GF-D8 (cell line): ENCODE data around the gene JAM3.

Source experiments
- DNase-seq: peaks from one replicate; lab custom pipeline; 2025; lab: John Stamatoyannopoulos, UW

Gene JAM3

GRCh38 chr11:134039726-134040385 lies 29.0 kb upstream of the JAM3 start:
- DNase-seq, result no peak

DNA sequence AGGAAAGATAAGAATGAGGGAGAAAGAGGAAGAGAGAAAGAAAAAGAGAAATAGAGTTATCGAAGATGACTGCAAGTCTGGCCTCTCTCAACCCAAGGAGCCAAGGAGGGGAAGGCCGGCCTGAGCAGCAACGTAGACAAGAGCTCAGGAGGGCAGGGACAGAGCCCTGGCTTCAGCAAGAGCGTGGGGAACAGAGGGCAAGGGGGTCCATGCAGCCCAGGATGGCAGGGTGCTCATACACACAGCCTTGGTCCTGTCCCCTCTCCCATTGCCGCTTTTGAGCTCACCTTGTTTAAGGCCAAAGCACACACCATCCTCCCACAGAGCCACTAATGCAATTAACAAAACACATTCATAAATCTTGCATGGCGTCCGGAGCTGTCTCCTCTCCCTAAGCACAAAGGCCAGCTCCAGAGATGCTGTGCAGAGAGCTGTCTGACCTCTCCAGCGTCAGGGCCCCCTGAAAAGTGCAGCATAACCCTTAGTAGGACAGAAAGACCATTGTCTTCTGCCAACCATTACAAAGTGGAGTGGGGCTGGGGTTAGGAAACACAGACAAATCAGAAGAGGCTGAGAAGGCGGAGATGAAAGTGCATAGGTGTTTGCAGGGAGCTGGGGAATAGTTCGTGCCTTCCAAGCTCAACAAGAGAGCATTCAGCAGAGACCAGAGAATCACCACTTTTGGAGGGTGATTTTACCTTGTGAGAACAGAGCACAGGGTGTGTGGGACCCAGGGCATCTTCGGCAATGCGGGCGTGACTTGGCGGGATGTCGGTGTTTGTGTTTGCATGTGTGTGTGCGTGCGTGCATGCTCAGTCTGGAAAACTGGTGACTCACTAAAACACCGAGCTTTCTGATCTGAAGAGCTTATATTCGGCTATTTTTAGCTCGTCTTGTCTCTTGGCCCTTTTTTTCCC lies 28.2 kb upstream of the JAM3 start:
- no peak for DNase-seq

DNA sequence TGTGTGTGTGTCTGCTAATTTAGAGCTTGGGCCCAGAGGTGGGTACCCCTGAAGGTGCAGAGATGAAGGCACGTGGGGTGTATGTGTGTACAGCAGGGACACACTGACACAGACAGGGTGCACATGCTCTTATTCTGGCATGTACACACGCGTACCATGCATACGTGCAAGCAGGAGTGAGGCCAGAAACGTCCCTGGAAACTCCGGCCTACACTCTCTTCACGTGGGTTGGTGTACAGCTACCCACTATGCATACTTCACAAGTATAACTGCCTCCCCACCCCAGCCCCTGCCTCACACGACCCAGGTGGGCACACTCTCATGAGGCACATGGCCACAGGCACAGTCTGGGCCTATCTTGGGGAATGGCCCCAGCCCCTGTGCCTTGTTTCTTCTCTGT lies 27.5 kb upstream of the JAM3 start:
- no peak for DNase-seq

DNA sequence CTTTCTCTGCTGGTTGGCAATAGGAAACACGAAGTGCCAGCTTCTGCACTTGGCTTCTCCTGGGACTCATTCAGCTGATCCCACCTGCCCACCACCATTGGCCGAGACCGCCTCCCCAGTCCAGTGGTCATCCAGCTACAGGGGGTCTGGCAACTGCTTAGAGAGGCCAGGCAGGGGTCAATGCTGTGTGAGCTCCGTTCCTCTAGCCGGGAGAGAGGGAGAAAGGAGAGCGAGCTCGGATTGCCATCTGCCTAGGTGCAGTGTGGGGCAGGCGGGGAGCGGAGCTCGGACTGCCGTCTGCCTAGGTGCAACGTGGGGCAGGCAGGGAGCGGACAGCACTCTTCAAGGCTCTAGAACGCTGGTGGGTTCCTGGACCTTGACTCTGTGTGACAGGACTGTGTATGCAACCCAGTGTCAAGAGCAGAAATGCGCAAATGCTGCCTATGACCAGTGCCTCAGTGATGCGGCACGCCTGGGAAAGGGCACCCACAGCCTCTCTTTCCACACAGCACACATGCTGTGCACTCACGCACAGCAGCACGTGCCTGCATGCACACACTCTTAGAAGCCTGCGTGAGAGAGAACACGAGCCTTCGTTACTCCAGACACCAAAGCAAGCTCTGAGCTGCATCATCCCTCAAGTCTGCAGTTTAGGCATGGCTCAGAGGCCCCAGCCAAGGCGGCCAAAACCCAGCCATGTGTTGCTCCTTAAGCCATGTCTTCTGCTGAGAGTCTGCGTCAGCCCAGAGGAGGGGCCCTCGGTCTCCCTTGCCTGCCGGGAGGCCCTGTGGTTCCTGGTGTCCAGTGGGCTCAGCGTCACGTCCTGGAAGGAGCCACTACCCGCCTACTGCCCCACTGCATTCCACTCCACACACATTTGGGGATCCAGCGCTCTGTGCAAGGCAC lies 26.8 kb upstream of the JAM3 start:
- no peak for DNase-seq

DNA sequence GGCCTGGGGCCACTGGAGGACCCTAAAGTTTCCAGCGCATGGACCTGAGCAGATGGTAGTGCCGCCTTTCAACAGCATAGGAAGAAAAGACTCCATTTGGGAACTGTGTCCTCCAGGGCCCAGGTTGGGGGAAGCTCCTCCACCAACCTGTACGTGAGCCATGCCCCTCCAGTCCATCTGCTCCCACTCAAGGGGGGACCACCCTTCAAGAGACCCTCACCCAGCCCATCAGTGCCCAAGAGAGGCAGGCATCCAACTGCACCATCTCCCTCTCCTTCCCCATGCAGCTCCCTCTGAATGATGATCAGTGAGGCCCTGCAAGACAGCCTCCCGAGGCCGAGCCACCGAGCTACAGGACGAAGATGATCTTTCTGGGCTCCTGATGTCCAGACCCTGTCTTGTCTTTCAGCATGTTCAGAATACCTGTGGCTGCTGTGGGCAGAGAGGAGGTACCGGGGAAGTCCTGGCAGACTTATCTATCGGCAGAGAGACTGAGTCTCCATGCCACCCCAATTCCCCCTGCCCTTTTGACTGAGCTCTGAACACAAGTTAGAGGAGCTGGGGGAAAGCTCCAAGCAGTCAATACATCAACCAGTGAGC lies 25.0 kb upstream of the JAM3 start:
- no peak for DNase-seq

DNA sequence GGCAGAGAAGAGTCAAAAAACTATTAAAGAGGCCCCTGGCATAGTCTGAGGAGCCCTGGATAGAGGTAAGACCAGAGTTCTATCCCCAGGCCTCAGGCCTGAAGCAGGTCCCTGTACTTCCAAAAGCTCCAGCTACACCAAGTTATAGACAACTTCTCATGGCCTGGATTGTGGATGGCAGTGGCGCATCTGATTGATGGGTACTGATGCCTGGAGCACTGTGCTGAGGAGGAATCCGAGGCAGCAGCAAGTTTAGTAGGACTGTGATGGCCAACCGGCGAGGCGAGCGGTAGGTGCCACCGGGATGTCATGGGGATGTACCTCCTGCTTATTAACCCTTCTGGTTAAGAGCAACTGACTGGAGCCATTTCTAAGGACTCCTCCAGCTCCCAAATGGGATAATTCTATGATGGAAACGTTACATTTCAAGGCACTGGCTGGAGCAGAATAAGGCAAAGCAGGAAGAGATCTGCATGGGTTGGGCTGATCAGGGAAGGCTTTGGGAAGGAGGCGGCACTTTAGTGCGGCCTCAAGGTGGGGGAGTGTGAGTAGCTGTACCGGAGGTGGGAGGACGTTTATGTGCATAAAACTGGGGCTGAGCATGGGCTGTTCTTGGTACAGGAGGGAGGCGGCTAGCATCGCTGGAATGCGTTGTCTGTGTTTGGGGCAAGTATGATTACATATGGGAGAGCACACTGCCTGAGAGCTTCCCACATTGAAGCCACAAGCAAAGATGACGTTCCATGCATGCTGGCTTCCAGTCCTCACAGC lies 24.2 kb upstream of the JAM3 start:
- no peak for DNase-seq

DNA sequence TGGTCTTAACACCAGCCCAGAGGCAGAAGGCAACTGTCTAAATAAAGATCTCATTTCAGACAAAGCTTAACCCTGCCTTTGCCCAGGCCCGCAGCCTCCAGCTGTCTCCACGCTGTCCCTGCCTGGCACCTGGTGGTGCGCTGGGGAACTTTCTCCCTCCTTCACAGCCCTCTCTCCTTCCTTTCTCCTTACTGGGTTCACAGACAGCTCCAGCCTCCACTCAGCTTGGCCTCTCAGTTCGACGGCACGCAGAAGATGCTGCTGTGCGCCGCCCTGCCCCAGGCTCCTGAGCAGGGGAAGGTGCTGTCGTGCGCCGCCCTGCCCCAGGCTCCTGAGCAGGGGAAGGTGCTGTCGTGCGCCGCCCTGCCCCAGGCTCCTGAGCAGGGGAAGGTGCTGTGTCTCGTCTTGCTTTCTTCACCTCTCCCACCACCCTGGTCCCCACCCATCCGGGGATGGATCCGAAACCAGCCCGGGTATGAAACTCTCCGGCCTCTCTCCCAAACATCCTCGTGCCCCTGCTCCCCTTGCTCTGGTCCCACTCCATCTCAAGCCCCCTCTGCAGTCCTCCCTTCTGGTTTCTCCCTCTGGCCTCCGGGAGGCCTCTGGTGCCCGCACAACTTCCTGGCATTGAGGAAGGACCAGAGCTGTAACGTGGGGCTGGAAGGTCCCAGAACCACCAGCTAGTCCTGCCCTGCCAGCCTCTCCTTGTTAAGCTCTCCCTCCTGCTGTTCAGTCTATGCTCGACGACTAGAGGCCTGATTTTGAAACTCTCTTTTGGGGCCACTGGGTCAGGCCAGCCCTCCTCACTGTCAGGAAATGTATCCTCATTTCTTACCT lies 22.9 kb upstream of the JAM3 start:
- peak; percentile 69 for DNase-seq

- no peak for DNase-seq
Measured at GRCh38 chr11:134046681-134047449, 22.0 kb upstream of the JAM3 start.

- DNase-seq, result no peak
Measured at GRCh38 chr11:134047586-134047999, 21.3 kb upstream of the JAM3 start.

- DNase-seq, result no peak
Measured at GRCh38 chr11:134048028-134048427, 20.8 kb upstream of the JAM3 start.

DNA sequence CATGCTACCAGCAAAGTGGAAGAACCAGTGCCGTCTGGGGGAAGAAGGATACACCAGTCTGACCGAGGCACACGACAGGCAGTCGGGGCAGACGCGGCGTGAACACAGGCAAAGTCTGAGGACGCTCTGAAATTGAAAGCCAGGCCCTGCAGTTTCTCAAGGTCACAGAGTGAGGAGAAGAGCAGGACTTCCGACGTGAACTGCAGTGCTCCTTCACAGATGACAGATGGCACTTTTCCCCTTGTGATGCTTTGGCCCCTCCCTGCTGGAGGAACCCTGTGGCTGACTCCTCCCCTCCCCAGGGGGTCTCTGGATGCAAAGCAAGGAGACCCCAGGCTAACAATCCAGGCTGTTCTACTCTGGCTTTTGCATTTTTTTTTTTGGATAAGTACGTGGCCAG lies 19.6 kb upstream of the JAM3 start:
- no peak for DNase-seq

DNA sequence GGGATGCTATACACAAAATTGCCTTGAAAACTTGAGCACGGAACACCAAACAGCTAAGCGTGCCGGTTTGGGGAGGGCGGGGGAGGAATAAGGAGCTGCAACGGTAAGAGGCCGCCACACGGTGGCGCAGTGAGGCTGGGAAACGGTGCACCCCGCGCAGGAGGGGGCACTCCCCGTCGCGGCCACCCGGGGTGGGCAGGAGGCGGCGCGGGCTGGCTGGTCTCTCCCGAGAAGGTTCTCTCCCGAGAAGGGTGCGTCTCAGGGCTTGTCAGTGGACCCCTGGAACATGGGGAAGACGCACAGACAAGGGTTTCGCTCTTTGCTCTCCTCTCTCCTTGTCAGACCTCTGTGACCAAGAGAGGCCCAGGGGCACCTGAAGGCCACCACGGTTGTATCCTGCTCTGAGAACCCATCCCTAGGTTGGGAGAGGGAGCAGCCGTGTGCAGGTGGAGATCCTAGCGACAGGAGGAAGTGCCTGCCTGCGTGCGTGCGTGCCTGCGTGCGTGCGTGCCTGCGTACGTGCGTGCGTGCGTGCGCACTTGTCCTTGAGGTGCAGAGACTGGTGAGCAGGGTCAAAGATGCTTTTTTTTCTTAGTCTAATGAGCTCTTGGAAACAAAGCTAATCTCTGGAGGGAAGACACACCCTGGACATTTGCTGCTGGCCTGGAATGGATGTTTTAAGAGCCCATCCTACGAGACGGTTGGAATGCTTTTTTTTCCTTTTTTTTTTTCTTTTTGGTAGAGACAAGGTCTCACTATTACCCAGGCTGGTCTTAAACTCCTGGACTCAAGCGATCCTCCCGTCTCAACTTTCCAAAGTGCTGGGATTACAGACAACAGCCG lies 18.1 kb upstream of the JAM3 start:
- DNase-seq, result peak; percentile 50

DNA sequence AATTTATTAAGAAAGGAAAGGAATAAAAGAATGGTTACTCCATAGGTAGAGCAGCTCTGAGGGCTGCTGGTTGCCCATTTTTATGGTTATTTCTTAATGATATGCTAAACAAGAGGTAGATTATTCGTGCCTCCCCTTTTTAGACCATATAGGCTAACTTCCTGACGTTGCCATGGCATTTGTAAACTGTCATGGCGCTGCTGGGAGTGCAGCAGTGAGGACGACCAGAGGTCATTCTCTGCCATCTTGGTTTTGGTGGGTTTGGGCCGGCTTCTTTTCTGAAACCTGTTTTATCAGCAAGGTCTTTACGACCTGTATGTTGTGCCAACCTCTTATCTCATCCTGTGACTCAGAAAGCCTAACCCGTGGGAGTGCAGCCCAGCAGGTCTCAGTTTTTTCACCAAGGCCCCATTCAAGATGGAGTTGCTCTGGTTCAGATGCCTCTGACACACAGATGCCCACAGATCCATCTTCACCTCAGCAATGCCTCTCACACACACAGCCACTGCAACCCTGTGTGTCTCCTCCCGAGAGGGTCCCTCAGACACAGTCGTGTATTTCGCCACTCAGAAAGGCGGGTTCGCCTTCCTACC lies 16.4 kb upstream of the JAM3 start:
- DNase-seq, result no peak

GRCh38 chr11:134052988-134053945 lies 15.6 kb upstream of the JAM3 start:
- DNase-seq, result no peak

- no peak for DNase-seq
Measured at GRCh38 chr11:134055029-134055428, 13.8 kb upstream of the JAM3 start.

- DNase-seq, result peak; percentile 98
Measured at GRCh38 chr11:134060316-134060715, 8.6 kb upstream of the JAM3 start.
